ENCODE results near the gene TRIM62.

- TF ChIP-seq CTCF (IDR thresholded peaks at IDR 0.05; ENCODE audit: low read depth, low read length, missing input control) (no peak), JUND (IDR thresholded peaks at IDR 0.05) (no peak), RAD21 (IDR thresholded peaks at IDR 0.05) (no peak), GABPA (IDR thresholded peaks at IDR 0.05 in 1 of 2, conservative IDR thresholded peaks at IDR 0.05 in 1 of 2) (no peak), FOXA2 (IDR thresholded peaks at IDR 0.05) (no peak)
Measured at GRCh38 chr1:33171977-33172813, 9.6 kb downstream of the TRIM62 start.
